HG03103 (cell line): ENCODE data around the gene TKT.

ENCODE experiments used
- ATAC-seq: cut with Tn5 transposase; IDR thresholded peaks from one replicate; pipeline ENCODE4 v1.9.1; 2021; ENCODE audit warnings: low read depth; ENCODE audit not compliant: unreplicated experiment

TKT gene

DNA sequence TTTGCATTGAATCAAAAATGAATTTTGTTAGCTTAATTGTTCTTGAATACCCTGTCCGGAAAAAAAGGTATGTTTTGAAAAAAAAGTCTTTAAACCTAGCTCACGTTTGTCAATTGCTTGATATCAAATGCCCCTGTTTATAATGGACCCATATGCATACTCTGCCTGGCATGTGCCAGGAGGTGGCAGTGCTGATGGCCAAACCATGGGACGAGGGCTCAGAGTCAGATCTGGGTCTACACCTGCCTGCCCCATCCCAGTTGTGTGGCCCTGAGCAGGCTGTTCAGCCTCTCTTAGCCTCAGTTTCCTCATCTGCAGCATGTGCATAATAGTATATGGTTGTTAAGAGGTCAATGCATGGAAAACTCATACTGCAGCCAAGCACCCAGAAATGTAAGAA lies 56.0 kb downstream of the TKT start:
- no peak for ATAC-seq

DNA sequence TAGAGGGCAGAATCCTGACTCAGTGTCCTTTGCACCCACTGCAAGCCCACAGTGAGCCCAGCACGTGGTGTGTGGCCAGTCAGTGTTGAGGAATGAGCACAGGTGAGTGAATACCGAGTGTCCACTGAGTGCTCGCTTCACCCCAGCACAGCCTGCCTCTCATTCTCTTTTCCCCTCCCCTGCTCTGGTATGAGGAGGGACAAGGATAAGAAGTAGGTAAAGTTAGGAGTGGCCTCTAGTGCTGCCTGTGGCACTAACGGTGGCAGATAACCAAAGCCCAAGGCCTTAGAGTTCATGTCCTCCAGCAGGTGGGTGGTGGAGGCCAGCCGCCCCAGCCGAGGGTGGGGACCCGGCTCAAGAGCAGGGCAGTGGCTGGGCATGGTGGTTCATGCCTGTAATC lies 56.8 kb downstream of the TKT start:
- no peak for ATAC-seq

DNA sequence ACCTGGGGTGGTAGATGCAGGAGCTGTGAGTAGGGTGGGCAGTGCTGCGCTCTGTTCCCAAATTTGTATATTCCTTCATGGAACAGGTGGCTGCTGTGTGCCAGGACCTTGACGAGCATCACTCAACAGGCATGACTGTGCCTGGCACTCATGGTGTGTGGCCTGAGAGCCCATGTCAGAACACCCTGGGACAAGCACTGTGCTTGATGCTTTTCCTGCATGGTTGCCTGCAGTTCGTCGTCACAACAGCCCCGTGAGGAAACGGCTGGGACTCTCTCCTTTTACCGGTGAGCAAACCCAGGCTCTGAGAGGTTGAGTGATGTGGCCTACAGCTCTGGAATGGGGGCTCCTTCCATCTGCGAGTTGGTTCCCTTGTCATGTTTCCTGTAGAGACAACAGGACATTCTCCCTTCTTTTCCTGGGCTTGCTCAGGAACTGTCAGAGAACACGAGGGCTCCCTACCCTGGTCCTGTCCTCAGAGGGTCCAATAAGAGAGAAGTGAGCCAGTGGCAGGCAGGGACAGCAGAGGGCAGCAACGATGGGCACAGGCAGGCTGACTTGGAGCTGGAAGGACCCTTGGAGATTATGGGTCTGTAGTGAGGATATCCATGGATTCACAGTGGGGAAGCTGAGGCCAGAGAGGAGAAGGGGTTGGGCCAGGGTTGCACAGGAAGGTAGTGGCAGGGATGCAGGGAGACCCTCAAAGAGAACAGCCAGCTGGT lies 57.4 kb downstream of the TKT start:
- ATAC-seq, result no peak

DNA sequence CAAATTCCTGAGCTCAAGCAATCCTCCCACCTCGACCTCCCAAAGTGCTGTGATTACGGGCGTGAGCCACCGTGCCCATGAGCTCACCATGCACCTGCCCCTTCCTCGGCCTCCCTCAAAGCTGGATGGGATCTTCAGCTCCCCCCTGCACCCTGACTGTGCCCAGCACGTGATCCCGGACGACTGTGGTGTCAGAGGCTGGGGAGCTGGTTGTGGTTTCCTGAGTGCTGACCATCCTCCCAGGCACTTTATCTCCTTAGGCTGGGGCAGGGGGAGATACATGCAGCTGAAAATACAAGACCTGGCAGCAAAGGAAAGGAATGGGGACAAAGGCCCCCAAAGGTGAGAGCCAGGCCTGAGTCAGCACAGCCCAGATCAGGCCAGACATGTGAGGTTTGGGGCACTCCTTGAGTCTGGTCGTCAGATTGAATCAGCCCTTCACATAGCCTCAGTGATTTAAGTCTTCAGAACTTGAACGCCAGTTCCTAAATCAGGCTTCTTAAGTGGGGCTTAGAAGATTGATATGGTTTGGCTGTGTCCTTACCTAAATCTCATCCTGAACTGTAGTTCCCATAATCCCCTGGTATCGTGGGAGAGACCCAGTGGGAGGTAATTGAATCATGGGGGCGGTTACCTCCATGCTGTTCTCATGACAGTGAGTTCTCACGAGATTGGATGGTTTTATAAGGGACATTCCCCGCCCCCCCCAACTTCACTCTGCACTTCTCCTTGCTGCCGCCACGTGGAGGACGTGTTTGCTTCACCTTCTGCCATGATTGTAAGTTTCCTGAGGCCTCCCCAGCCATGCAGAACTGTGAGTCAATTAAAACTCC lies 59.0 kb downstream of the TKT start:
- ATAC-seq, result peak; percentile 36

DNA sequence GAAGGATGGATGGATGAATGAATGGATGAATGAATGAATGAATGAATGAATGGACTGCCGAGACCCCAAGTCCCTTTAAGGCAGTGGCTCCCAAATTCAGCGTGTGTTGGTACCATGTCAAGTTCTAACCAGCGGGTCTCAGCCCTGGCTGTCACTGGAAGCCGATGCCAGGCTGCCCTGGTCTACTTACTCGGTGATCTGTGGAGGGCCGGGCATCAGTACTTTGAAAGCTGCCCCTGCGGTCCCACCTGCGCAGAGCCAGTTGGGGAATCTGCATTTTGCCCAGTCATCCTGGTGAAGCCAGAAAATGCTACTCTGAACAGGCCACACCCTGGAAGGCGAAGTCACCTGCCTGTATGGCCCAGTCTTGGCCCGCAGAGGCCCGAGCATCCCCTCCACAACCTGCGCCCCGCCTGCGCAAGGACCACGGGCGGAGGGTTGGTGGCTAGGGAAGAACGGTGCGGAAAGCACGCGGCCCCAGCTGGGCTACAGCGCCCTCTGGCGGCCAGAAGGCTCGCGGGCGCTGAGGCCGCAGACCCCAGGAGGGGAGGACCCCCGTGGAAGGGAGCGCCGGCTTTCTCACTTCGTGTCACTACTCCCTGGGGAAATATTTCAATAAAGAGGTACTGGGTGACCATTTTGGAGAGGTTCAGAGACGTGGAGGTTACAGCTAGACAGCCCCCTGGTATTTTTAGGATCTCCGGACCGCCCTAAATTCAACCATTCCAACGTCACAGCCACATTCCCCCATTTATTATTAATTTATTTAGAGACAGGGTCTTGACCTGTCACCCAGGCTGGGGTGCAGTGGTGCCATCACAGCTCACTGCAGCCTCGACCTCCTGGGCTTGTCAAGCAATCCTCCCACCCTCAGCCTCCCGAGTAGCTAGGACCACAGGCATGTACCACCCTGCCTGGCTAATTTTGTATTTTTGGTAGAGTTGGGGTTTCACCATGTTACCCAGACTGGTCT lies 59.9 kb downstream of the TKT start:
- ATAC-seq, result no peak

DNA sequence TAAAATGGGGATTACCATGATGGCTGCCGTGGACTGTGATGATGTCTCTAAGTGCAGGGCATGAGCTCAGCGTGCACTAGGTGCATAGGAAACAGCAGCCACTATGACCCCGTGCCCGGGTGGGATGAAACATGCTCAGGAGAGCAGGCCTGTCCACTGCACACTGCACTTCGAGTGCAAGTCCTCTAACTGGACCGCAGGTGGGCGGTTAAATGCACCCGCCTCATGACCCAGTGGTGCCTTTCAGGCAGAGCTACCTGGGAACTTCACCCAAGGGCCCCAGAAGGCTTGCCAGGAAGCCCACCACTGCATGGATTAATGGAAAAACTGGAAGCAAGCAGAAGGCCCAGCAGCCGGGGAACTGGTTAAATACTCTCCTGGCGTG lies 60.8 kb downstream of the TKT start:
- no peak for ATAC-seq

DNA sequence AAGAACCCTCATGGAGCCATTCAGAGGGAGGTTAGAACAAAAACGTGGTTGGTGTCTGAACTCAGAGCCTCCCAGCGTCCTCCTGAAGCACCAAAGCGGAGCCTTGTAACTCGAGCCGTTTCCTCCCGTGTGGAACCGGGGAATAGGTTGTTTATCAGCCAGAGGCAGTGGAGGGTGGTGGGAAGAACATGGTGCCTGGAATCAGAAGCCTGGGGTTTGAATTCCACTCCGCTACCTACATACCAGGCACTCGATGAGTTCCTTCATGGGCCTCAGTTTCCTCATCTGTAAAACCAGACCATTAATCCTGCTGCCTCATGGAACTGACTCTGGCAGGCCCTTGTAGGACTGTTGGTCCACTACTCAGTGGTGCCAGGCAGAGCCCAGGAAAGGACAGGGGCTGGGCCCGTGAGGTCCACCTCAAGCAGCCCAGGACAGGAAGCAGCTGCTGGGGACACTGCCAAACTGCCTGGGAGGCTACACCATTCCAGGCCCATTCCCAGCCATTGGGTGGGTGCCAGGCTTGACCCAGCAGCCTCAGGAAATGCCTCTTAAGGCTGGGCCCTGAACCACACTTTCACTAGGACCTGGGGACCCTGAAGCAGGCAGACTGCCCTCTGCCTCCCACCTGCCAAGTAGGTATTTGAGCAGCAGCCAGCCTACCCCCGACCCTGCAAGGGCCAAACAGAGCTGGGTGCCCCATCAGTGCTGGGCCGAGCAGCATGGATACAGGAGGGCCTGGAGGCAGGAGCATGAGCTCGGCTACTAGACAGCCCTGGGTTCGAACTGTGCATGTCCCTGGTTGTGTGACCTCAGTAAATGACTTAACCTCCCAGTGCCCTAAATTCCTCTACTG lies 61.4 kb downstream of the TKT start:
- ATAC-seq, result no peak

DNA sequence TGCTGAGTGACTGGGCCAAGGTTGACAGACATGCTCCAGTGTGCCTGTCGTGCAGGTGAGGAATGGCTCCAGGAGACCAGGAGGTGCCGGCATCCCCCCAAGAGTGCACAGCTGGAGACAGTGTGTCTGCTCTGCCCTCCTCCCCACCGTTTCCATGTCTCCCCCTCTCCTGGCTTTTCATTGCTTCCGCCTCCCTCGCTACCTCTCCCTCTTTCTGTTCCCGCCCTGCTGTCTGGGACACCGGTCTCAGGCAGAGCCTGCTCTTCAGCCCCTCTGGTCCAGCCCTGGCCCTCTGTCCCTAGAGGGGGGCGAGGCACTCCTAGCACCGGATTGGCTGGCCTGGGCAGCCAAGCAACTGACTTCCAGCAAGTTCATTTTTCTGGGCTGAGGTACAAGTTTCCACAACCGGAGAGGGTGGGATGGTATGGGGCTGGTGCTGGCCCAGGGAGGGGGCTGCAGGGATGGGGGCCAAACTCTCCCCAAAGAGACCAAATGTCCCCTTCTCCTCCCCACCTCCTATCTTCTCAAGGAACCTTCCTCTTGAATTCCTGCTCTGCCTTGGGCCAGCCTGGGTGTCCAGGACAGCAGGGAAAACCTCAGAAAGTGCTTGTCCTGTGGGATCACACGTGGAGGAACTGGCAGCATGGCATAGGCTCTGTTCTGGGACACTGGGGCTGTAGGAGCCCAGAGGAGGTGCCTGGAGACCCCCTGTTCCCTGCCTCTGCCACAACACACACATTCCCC lies 62.2 kb downstream of the TKT start:
- no peak for ATAC-seq

DNA sequence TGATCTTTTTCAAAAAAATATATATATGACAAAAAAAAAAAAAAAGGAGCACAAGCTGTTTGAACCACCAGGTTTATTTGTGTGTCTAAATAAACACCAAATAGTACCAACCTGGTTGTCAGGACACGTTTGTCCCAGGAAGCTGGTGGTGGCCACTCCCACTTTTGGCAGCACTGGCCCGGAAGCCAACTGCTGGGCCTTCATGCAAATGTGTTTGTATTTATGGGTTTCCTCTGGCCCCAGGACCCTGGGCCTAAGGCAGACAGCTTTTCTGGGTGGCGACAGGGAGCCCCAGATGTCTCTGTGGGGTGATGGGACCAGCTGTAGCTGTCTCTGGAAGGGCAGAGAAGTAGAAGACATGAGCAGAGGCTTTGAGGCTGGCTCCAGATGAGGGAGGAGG lies 63.2 kb downstream of the TKT start:
- ATAC-seq, result peak; percentile 42

DNA sequence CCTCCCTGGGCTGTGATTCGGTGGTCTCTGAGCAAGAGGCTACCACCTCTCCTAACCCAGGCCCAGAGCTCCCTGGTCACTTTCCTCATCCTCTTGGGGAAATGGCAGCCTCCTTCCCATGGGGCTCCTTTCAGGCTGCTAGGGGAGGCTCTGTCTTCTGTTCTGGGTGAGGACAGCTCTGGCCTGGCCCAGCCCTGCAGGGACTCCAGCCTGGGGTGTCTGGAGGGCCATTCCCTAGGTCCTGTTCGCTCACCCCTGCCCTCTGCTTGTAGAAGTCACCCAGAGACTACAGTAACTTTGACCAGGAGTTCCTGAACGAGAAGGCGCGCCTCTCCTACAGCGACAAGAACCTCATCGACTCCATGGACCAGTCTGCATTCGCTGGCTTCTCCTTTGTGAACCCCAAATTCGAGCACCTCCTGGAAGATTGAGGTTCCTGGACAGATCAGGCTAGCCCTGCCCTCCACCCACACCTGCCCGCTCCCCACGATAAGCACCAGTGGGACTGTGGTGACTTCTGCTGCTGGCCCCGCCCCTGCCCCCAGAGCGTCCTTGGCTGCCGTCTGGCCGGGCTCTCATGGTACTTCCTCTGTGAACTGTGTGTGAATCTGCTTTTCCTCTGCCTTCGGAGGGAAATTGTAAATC lies 63.9 kb downstream of the TKT start:
- ATAC-seq, result no peak

DNA sequence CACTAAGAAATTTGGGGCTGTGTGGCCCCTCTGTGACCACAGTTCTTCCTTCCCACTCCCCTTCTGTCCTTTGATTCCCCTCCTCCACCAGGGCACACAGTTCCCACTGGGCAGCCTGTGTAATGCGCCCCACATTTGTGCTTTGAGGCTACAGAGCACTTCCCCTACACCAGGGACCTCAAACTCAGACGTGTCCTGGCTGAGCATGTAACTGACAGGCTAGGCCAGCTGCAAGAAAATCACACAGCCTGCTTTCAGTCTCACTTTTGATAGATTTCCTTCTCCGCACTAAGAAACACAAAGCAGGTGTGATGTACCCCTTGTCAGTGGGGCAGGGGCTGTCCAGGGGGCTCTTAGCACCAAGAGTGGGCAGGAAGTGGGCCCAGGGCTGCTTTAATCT lies 65.2 kb downstream of the TKT start:
- ATAC-seq, result no peak

DNA sequence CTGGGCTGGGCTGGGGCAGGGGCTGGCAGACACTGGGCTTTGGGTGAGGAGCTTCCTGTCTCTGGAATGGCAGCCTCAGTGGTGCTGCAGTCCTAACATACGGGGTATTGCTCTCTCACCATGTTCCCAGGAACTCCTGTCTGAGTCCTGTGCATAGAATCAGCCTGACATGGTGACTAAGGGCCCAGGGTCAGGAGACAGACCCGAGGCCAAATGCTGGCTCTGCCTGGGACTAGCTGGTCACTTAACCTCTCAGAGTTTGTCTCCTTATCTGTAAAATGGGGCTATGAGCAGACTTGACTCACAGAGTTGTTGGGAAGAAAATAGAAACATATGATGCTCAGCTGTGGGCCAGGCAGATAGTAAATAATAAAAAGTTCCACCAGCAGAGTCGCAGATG lies 66.5 kb downstream of the TKT start:
- ATAC-seq, result no peak

DNA sequence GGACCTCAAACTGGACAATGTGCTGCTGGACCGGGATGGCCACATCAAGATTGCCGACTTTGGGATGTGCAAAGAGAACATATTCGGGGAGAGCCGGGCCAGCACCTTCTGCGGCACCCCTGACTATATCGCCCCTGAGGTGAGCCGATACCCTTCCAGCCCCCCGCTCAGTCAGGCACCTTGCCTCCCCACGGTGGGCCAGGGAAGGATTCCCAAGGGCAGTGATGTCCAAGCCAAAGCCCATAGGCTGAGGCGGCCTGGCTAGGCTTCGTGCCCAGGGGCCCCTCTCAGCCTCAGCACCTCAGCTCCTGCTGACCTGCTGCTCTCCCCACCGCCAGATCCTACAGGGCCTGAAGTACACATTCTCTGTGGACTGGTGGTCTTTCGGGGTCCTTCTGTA lies 67.1 kb downstream of the TKT start:
- no peak for ATAC-seq

DNA sequence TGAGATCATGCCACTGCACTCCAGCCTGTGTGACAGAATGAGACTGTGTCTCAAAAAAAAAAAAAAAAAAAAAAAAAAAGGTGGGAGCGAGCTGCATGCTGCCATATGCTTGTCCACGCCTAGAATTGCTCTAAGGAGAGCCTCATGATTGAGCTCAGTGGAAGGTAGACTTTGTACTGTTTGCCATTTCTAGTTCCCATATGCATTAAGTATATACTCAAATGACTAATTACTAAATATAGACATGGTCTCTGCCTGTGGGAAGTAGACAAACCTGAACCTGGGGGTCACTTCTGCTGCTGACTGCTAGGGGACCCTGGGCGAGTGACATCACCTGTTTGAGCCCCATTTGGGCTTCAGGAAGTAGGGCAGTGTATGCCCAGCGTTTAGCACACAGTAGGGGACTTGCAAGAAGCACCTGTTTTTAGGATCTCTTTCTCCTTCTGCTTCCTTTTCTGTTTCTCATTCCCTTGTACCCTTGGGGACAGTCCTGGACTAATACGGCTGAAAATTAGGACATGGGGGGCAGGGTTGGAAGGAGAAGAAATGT lies 67.6 kb downstream of the TKT start:
- no peak for ATAC-seq

DNA sequence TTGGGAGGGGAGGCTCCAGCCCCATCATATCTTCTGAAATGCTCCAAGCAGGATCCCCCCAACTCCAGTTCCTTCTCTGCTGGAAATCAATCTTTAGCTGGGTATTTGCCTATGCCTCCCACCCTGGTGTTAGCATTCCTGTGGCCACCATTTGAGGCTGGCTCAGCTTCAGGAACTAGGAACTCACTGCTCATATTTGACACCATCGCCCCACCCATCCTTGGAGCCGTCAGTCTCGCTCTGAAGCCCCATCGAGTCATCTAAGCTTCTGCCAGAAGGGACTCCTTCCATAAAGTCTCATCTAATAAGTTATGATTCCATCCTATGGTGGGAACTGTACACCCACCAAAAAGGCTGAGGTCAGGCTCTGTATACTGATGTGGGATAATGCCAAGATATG lies 68.4 kb downstream of the TKT start:
- ATAC-seq, result no peak

DNA sequence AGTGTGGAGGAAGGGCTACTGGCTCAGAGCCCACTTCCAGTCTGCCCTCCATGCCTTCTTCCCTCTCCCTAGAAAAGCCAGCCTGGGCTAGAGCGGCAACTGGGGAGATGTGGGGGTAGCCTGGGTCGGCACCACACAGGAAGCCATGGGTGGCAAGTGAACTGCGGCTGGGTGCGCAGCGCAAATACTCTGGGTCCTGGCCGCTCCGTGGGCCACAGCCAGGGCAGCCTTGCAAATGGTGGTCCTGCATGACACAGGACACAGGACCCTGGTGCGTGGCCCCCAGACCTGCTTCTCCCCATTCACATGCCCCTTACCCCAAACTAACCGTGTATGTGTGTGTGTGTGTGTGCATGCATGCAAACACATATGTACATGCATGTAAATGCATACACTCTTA lies 69.1 kb downstream of the TKT start:
- no peak for ATAC-seq

DNA sequence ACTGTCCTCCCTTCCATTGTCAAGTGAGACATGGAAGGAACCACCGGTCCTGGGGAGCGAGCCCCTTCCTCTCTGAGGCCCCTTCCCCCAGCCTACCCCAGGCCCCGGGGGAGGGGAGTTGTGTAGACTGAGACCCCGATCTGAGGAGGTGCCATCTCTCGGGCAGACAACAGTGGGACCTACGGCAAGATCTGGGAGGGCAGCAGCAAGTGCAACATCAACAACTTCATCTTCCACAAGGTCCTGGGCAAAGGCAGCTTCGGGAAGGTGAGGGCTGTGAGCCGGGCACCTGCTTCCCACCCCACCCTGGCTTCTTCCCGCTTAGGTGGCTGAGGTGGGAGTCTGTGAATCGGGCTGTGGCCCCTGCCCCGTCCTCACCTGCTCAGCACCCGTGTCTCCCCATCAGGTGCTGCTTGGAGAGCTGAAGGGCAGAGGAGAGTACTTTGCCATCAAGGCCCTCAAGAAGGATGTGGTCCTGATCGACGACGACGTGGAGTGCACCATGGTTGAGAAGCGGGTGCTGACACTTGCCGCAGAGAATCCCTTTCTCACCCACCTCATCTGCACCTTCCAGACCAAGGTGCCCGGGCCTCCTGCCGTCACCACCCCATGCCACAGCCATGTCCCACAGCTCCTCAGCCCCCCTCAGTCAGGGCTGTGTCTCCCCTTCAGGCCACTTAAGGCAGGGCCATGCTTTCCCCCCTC lies 69.9 kb downstream of the TKT start:
- no peak for ATAC-seq

DNA sequence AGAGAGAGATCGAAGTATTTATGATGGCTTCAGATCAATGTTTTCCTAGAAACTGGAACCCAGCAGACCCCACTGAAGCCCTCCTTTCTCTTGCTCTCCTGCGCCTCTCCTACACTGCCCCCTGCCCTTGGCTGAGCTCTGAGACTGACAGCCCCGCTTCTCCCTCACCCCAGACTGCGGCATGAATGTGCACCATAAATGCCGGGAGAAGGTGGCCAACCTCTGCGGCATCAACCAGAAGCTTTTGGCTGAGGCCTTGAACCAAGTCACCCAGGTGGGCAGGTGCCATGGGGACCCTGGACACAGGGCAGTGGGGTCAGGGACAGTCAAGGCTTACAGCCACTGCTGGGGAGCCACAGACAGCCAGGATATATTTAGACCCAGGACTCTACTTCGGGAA lies 71.1 kb downstream of the TKT start:
- ATAC-seq, result no peak
